ENCODE measurements around the gene SREBF2.

SREBF2 gene

GRCh38 chr22:41922940-41923594, 90.2 kb downstream of the SREBF2 start:
- DNase-seq (ENCODE audit: low spot score): no peak

GRCh38 chr22:41923595-41924276, 90.8 kb downstream of the SREBF2 start:
- no peak for DNase-seq (ENCODE audit: low spot score)

GRCh38 chr22:41925783-41926460, 93.0 kb downstream of the SREBF2 start:
- no peak for DNase-seq (ENCODE audit: low spot score)

- no peak for DNase-seq (ENCODE audit: low spot score)
These were observed 94.9 kb downstream of the SREBF2 start for GRCh38 chr22:41927813-41928212.

- DNase-seq (ENCODE audit: low spot score): no peak
These were observed 95.9 kb downstream of the SREBF2 start for GRCh38 chr22:41928593-41929417.

- DNase-seq (ENCODE audit: low spot score): no peak
These were observed 96.5 kb downstream of the SREBF2 start for GRCh38 chr22:41929418-41929810.

- DNase-seq (ENCODE audit: low spot score): no peak
These were observed 98.9 kb downstream of the SREBF2 start for GRCh38 chr22:41931701-41932269.

- DNase-seq (ENCODE audit: low spot score): no peak
These were observed 99.4 kb downstream of the SREBF2 start for GRCh38 chr22:41932353-41932752.

- no peak for DNase-seq (ENCODE audit: low spot score)
These were observed 100.7 kb downstream of the SREBF2 start for GRCh38 chr22:41933411-41934177.

- DNase-seq (ENCODE audit: low spot score): no peak
These were observed 101.5 kb downstream of the SREBF2 start for GRCh38 chr22:41934284-41935014.

GRCh38 chr22:41935015-41935351, 102.1 kb downstream of the SREBF2 start:
- no peak for DNase-seq (ENCODE audit: low spot score)

GRCh38 chr22:41935509-41935908, 102.6 kb downstream of the SREBF2 start:
- no peak for DNase-seq (ENCODE audit: low spot score)

- no peak for DNase-seq (ENCODE audit: low spot score)
These were observed 103.9 kb downstream of the SREBF2 start for GRCh38 chr22:41936894-41937169.

- no peak for DNase-seq (ENCODE audit: low spot score)
These were observed 107.3 kb downstream of the SREBF2 start for GRCh38 chr22:41939981-41940831.

GRCh38 chr22:41940832-41941765, 108.2 kb downstream of the SREBF2 start:
- peak; percentile 77 for DNase-seq (ENCODE audit: low spot score)

- DNase-seq (ENCODE audit: low spot score): peak; percentile 73
These were observed 110.8 kb downstream of the SREBF2 start for GRCh38 chr22:41943661-41944209.

- DNase-seq (ENCODE audit: low spot score): peak; percentile 96
These were observed 113.9 kb downstream of the SREBF2 start, which contains the start of gene CENPM for GRCh38 chr22:41946629-41947423. TSS of gene CENPM (minus strand) at chr22:41947152. CDS start at chr22:41947076, 76 bp downstream.
